EH (cell line): ENCODE measurements around the gene AFF2.

Experiments used
- DNase-seq: peaks from one replicate; pipeline ENCODE4 v3.0.0-alpha.2; 2015; ENCODE audit warnings: low read depth

The AFF2 gene

DNA sequence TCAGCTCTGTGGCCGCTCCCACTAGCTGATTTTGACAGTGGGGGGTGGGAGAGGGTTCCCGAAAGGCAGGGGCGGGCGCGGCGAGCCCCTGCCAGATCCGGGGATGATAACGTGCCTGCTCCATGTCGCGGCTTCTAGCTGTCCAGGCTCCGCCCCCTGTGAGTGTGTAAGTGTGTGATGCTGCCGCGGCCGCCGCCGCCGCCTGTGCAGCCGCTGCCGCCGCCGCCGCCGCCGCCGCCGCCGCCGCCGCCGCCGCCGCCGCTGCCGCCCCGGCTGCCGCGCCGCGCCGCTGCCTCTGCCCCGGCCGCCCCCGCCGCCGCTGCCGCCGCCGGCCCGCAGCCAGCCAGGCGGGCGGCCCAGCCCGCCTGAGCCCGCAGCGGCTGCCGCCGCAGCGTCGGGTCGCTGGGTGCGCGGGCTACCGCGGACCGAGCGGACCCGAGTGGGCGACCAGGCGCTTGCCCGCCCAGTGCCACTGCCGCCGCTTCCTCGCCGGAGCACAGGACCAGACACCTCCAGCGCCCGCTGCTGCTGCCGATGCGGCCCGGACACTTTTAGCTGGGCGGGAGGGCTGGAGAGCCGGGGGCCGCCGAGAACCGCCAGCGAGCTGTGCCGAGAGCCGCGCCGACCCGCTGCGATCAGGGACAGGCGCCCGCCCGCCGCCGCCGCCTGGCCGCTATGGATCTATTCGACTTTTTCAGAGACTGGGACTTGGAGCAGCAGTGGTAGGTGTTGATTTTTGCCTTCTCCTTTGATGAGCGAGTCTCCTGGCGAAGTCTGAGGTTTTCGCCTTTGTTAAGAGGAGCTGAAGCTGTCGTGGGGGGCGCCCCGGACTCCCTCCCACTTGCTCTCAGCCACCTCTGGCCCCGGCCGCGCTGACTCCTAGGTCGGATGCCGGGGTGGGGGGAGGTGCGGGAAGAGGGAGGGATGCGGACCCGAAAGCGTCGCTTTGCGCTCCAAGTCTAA, at the start of gene AFF2:
Gene AFF2 (plus strand): TSS at position 195 of the 963 bp plus-strand sequence. CDS start 481 bp downstream, at position 676.
- DNase-seq: peak; percentile 8

DNA sequence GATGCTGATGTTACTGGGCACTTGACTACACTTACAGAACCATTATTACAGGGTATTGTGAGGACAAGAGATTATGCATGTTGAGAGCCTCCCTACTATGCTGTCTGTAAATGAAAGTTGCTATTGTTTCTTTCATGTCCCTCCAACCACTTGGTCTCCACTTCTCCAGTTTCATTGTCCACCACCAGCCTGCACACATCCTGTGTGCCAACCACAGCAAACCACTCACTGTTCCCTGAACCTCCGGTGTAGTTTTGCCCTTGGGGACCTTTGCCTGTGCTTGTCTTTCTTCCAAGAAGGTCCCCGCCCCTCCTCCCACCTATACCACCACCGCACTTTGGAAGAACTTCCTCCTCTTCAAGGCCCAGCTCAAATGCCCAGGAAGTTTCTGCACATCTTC, 43.1 kb upstream of the AFF2 start:
- DNase-seq: no peak

GRCh38 chrX:148459343-148459742, 41.1 kb upstream of the AFF2 start:
- no peak for DNase-seq

- no peak for DNase-seq
Measured at GRCh38 chrX:148466292-148466691, 34.1 kb upstream of the AFF2 start.

- DNase-seq: no peak
Measured at GRCh38 chrX:148470324-148470723, 30.1 kb upstream of the AFF2 start.

GRCh38 chrX:148474030-148474429, 26.4 kb upstream of the AFF2 start:
- DNase-seq: no peak

DNA sequence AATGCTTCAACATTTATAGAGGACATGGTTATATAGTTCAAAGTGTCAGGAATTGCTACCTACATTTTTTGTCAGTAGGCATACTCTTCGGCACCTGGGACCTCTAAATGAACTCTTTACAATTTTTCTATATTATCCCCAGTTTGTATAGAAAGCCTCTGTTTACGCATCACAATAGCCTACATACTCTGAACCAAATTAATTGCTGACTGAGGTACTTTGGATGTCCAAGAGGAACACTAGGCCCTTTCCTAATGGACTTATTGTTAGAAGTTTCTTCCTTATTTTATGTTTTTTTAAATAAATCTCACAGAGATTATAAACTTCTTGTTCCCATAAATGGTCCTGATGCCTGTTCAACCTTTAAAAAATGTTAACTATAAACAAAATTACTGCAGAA, 8.4 kb upstream of the AFF2 start:
- no peak for DNase-seq

DNA sequence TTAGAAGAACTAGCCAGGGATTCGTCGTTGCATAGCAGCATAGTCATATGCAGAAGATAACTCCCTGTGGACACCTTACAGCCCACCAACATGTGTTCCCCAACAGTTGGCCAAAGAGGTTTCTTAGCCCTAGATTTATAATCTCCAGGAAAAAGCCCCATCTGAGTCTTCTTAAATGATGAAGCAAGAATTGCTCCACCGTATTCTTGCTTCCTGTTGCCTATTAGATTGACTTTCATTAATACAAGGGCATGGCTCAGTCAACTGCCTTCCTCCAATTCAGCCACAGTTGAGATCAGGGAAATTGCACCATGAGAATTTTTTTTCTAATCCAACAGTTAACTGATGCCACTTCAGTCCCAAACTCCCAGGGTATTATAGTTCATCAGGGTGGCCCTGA, 5.2 kb upstream of the AFF2 start:
- DNase-seq: no peak

- DNase-seq: no peak
Measured at GRCh38 chrX:148498067-148498466, 2.4 kb upstream of the AFF2 start.

- DNase-seq: no peak
Measured at GRCh38 chrX:148499638-148500422, 587 bp upstream of the AFF2 start.

GRCh38 chrX:148501386-148502066, 1.1 kb downstream of the AFF2 start:
- no peak for DNase-seq

DNA sequence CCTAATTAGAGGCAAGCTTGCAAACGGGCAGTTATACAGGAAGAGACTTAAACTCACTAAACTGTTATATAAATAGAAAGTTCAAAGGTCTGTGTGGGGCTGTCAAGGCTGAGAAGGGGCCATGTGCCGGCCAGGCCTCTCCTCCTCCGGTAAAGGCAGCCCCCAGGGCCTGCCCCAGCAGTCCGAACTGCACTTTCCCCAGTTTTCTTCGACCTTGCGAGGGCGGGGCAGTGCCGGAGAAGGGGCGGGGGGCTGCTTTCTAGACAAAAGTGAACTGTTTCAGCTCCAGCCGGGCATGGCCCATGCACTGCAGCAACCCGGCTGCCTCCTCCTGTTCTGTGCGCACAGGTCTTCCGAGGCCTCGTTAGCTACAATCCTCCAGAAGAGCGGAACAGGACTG, 4.1 kb downstream of the AFF2 start:
- DNase-seq: no peak

- no peak for DNase-seq
Measured at GRCh38 chrX:148507418-148507817, 7.0 kb downstream of the AFF2 start.

GRCh38 chrX:148512453-148512852, 12.0 kb downstream of the AFF2 start:
- DNase-seq: no peak

DNA sequence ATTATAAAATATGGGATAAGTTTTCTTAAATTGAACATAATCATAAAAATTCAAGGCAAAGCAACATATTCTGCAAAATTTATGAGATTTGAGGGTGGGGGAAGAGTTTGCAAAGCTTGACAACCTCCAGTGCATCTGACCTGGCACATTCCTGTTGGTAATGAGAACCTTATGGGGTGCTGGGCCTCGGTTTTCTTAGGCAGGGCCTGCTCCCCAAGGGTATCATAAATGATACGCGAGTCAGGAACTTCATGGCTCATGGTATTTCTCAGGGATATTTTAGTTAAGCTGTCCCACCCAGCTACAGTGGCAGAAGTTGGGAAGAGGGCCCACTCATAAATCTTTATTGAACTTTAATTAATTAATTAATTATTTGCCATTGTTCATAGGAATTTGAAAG, 13.2 kb downstream of the AFF2 start:
- no peak for DNase-seq

DNA sequence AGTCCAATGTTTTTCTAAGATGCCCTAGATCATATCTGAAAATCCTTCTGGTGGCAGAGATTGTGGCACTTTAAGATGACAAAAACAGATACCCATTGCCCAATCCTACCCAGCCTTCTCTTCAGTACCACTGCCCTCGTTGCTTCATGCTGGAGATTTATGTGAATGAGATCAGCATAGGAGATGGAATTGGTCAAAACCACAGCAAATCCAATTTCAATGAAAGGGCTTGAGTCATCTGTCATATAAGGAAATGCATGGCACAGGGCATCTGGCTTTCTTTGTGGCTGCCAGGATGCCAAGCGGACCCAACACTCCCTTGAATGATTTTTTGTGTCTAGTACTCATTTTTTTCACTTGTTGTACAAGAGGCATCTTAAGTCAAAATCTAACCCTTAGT, 16.8 kb downstream of the AFF2 start:
- no peak for DNase-seq

GRCh38 chrX:148522006-148522405, 21.6 kb downstream of the AFF2 start:
- no peak for DNase-seq

DNA sequence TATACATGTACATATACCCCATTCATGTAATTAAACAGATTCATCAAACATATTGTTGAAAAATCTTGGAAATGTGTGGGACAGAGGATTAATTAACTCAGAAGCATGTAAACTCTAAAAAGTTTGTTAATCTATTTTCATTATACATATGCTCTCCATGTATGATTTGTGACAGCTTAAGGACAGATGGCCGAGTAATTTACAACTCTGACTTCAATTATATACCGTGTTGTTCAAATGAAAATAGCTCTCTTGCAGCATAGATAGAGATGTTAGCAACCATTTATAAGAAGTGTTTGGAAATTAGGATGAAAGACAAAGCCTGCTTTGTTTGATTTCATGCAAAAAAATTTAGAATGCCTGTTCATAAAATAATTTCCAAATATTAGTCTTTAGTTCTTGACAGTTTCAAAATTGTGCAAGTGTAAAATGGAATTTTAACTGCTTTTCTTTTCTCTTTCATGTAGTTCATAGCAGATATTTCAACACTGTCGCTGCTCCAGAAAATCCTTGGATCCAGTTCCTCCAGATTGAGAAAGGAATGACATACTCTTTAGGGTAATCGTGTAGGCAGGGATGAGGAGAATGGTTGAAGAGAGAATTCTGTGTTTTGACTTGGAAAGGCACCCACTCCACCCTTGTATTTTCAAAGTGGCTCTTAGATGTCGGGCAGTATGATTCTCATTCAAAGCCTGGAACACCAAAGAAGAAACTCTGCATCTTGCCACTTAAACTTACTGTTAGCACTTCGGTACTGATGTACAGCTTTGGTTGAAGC, 23.1 kb downstream of the AFF2 start:
- DNase-seq: no peak

- DNase-seq: peak; percentile 9
Measured at GRCh38 chrX:148530464-148531077, 30.2 kb downstream of the AFF2 start.

- no peak for DNase-seq
Measured at GRCh38 chrX:148534291-148534690, 33.9 kb downstream of the AFF2 start.

- no peak for DNase-seq
Measured at GRCh38 chrX:148535639-148536038, 35.2 kb downstream of the AFF2 start.
